ENCODE data around the gene VTI1A. TPM values are rescaled to one million over a fixed set of nuclear protein-coding genes. Genes with fewer than 3 reads are reported as not detected.

The VTI1A gene
- total and polyA plus RNA-seq, 9 of the 15 experiments (the other 6 are each of a cell fraction or from before 2014, with no cell fraction given) = 9.3 to 21.4 (median 16.0) TPM

DNA sequence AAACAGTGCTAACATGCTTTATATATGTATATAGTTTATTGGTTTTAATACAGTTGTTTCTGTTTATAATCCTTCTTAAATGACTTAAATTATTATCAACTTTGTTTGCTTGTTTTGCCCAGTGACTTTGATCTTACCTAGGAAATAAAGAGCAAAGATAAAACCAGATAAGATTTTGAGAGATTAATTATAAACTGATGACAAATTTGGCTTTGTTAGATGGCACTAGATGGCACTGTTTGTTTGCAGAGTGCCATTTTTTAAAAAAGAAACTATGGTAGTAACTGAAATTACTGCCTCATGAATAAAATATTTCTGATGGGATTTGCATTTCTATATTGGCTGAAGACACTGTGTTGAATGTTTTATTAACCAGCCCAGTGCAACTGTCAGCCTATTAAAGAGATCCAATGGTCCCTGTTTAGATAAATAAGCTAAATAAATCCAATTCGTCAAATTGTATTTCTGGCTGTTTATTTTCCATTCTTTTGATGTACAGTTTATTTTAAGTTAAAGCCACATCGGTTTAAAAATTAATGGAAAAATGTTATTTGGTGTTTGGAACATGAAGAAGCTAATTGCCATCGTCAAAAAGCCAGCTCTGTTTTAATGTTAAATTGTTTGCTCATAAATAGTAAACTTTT lies 28.7 kb downstream of the VTI1A start:
- Histone ChIP-seq H3K27me3 (ENCODE audit: control insufficient read depth in 2 of 2, insufficient read depth in 2 of 2, low read length in 2 of 2) (no peaks in the 10 kb centered on the region), H3K36me3 (ENCODE audit: control insufficient read depth, insufficient read depth, low read length) (no peaks in the 10 kb centered on the region), H3K4me3 (no peak overlapping the region), H3K4me1 (replicated peaks in 1 of 2; ENCODE audit: control insufficient read depth in 2 of 2, insufficient read depth in 2 of 2, low read length in 2 of 2) (no peaks in the 10 kb centered on the region), H3K4me2 (ENCODE audit: insufficient read depth, low read length) (no peak overlapping the region), H3K9ac (ENCODE audit: insufficient read depth in 1 of 2, low read depth in 2 of 2, low read length in 2 of 2) (no peak overlapping the region), H3K9me1 (ENCODE audit: control insufficient read depth, insufficient read depth, low read length) (no peaks in the 10 kb centered on the region), H2AFZ (ENCODE audit: low read depth, low read length) (no peak overlapping the region), H3K79me2 (ENCODE audit: control insufficient read depth, insufficient read depth, low read length) (no peaks in the 10 kb centered on the region), H3K27ac (ENCODE audit: extremely low read depth, low read depth, low read length) (no peak overlapping the region), H4K20me1 (replicated peaks; ENCODE audit: control insufficient read depth, insufficient read depth, low read length) (no peaks in the 10 kb centered on the region), H3K9me3 (replicated peaks; ENCODE audit: control insufficient read depth, insufficient read depth, low read depth, low read length) (no peaks in the 10 kb centered on the region)
- no peak for ATAC-seq
- WGBS (ENCODE audit: insufficient coverage, low coverage, missing lambda C conversion rate) = 57% methylated on average over 3 of the region's 3 CpGs
- DNase-seq (ENCODE audit: extremely low read depth in 1 of 4, low spot score in 3 of 4) = no peak
- FAIRE-seq = no peak
- in situ Hi-C loops (cut with MboI) = no loop called here
- BruUV-seq (replicated peaks) = no TSS peak
- intact Hi-C loops (cut with micrococcal nuclease) = loop anchor here (10.0 kb wide), 1 partner anchor 909 kb away; no protein-coding TSS in a partner anchor
- ChIA-PET POLR2A (no interaction called here), CTCF (ENCODE audit: low intra/inter-chr PET ratio) (no interaction called here)
- TF ChIP-seq ZNF174 (CRISPR knock-in tag; IDR thresholded peaks at IDR 0.05) = no peak
- TF ChIP-seq ZNF780A (CRISPR knock-in tag; IDR thresholded peaks at IDR 0.05) = no peak
- TF ChIP-seq, protein P1, sequence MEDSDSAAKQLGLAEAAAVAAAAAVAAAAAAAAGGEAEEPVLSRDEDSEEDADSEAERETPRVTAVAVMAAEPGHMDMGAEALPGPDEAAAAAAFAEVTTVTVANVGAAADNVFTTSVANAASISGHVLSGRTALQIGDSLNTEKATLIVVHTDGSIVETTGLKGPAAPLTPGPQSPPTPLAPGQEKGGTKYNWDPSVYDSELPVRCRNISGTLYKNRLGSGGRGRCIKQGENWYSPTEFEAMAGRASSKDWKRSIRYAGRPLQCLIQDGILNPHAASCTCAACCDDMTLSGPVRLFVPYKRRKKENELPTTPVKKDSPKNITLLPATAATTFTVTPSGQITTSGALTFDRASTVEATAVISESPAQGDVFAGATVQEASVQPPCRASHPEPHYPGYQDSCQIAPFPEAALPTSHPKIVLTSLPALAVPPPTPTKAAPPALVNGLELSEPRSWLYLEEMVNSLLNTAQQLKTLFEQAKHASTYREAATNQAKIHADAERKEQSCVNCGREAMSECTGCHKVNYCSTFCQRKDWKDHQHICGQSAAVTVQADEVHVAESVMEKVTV (CRISPR knock-in tag; IDR thresholded peaks at IDR 0.05) = no peak
- TF ChIP-seq ESRRB (CRISPR knock-in tag; IDR thresholded peaks at IDR 0.05; ENCODE audit: borderline replicate concordance) = no peak
- TF ChIP-seq YY1 (IDR thresholded peaks at IDR 0.05; ENCODE audit: borderline replicate concordance in 1 of 3, control insufficient read depth in 1 of 3, extremely low read depth in 1 of 3, insufficient read depth in 3 of 3, insufficient read length in 1 of 3, insufficient replicate concordance in 2 of 3, low read depth in 1 of 3, low read length in 2 of 3) = no peak
- TF ChIP-seq, protein P2, sequence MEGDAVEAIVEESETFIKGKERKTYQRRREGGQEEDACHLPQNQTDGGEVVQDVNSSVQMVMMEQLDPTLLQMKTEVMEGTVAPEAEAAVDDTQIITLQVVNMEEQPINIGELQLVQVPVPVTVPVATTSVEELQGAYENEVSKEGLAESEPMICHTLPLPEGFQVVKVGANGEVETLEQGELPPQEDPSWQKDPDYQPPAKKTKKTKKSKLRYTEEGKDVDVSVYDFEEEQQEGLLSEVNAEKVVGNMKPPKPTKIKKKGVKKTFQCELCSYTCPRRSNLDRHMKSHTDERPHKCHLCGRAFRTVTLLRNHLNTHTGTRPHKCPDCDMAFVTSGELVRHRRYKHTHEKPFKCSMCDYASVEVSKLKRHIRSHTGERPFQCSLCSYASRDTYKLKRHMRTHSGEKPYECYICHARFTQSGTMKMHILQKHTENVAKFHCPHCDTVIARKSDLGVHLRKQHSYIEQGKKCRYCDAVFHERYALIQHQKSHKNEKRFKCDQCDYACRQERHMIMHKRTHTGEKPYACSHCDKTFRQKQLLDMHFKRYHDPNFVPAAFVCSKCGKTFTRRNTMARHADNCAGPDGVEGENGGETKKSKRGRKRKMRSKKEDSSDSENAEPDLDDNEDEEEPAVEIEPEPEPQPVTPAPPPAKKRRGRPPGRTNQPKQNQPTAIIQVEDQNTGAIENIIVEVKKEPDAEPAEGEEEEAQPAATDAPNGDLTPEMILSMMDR (IDR thresholded peaks at IDR 0.05 in 2 of 3, conservative IDR thresholded peaks at IDR 0.05 in 1 of 3; ENCODE audit: insufficient read depth in 2 of 3, low read depth in 1 of 3, low read length in 3 of 3) = peak in 1 of 3 experiments; percentile 28; a peak in 1 of 6 replicates
- TF ChIP-seq, protein P3, sequence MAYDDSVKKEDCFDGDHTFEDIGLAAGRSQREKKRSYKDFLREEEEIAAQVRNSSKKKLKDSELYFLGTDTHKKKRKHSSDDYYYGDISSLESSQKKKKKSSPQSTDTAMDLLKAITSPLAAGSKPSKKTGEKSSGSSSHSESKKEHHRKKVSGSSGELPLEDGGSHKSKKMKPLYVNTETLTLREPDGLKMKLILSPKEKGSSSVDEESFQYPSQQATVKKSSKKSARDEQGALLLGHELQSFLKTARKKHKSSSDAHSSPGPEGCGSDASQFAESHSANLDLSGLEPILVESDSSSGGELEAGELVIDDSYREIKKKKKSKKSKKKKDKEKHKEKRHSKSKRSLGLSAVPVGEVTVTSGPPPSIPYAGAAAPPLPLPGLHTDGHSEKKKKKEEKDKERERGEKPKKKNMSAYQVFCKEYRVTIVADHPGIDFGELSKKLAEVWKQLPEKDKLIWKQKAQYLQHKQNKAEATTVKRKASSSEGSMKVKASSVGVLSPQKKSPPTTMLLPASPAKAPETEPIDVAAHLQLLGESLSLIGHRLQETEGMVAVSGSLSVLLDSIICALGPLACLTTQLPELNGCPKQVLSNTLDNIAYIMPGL (CRISPR knock-in tag; IDR thresholded peaks at IDR 0.05) = no peak
- TF ChIP-seq ZFX (CRISPR knock-in tag; IDR thresholded peaks at IDR 0.05) = no peak
- TF ChIP-seq, protein P4, sequence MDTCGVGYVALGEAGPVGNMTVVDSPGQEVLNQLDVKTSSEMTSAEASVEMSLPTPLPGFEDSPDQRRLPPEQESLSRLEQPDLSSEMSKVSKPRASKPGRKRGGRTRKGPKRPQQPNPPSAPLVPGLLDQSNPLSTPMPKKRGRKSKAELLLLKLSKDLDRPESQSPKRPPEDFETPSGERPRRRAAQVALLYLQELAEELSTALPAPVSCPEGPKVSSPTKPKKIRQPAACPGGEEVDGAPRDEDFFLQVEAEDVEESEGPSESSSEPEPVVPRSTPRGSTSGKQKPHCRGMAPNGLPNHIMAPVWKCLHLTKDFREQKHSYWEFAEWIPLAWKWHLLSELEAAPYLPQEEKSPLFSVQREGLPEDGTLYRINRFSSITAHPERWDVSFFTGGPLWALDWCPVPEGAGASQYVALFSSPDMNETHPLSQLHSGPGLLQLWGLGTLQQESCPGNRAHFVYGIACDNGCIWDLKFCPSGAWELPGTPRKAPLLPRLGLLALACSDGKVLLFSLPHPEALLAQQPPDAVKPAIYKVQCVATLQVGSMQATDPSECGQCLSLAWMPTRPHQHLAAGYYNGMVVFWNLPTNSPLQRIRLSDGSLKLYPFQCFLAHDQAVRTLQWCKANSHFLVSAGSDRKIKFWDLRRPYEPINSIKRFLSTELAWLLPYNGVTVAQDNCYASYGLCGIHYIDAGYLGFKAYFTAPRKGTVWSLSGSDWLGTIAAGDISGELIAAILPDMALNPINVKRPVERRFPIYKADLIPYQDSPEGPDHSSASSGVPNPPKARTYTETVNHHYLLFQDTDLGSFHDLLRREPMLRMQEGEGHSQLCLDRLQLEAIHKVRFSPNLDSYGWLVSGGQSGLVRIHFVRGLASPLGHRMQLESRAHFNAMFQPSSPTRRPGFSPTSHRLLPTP (IDR thresholded peaks at IDR 0.05; ENCODE audit: borderline replicate concordance, extremely low read depth, insufficient read length) = no peak
- peak; percentile 27 to 40; a peak in 3 of 4 replicates for TF ChIP-seq RAD21 (CRISPR knock-in tag; conservative IDR thresholded peaks at IDR 0.05 in 1 of 2, IDR thresholded peaks at IDR 0.05 in 1 of 2)
- no peak for TF ChIP-seq HMG20B (CRISPR knock-in tag; IDR thresholded peaks at IDR 0.05)

All from K562 (cell line).